ENCODE results near the gene FBXL7.

GRCh38 chr5:15596936-15597335 is 97.0 kb downstream of the FBXL7 start:
- TF ChIP-seq, protein P1, sequence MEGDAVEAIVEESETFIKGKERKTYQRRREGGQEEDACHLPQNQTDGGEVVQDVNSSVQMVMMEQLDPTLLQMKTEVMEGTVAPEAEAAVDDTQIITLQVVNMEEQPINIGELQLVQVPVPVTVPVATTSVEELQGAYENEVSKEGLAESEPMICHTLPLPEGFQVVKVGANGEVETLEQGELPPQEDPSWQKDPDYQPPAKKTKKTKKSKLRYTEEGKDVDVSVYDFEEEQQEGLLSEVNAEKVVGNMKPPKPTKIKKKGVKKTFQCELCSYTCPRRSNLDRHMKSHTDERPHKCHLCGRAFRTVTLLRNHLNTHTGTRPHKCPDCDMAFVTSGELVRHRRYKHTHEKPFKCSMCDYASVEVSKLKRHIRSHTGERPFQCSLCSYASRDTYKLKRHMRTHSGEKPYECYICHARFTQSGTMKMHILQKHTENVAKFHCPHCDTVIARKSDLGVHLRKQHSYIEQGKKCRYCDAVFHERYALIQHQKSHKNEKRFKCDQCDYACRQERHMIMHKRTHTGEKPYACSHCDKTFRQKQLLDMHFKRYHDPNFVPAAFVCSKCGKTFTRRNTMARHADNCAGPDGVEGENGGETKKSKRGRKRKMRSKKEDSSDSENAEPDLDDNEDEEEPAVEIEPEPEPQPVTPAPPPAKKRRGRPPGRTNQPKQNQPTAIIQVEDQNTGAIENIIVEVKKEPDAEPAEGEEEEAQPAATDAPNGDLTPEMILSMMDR (conservative IDR thresholded peaks at IDR 0.05 in 1 of 2, IDR thresholded peaks at IDR 0.05 in 1 of 2; ENCODE audit: low read depth in 1 of 2, low read length in 2 of 2) = no peak
- no peak for TF ChIP-seq EZH2 (IDR thresholded peaks at IDR 0.05; ENCODE audit: low read length, missing control alignments)

Data from fibroblast of lung (primary cell).